Activated CD4-positive, alpha-beta T cell treated with anti-CD3 and anti-CD28 coated beads, Interleukin-2, Interleukin-6, amounts not matched to agents 100 ng/mL and 50 ng/mL, durations not matched to agents 16 hours and 8 hours (primary cell): ENCODE data around the gene MAPT.
"Not testable (repeated sequence)": the region's sequence is repeated elsewhere in the genome, so short reads cannot be mapped to it uniquely, and the experiment has no call there.

Experiments used
- DNase-seq: peaks from one replicate; pipeline ENCODE4 v3.0.0-alpha.2; 2020

The MAPT gene

GRCh38 chr17:46019408-46019925 lies 125.1 kb downstream of the MAPT start:
- DNase-seq = not testable (repeated sequence)

DNA sequence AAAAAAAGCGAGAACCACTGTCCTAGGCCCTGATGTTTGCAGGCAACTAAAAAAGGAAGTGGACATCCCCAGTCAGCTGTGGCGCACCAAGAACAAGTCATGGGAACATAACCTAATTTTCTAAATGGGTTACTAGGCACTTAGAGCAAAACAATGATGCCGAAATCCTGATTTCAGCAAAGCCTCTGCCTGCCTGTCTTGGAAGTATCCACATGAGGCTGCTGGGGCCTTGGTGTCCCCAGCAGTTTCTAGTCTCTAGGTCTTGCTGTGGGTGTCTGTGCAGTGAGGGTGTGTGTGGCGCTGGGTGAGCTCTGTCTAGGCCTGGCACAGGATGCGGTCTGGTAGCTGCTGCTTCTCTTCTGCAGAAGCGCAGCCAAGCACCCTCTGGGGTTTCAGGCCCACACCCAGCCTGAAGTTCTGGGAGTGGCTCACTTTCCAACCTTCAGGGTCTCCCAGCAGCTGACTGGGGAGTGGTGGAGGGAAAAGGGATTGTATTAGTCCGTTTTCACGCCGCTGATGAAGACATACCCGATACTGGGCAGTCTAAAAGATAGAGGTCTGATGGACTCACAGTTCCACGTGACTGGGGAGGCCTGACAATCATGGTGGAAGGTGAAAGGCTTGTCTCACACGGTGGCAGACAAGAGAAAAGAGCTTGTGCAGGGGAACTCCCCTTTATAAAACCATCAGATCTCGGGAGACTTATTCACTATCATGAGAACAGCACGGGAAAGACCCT lies 125.8 kb downstream of the MAPT start:
- DNase-seq = peak; percentile 50

GRCh38 chr17:46020998-46021397 lies 126.6 kb downstream of the MAPT start:
- DNase-seq = no peak

DNA sequence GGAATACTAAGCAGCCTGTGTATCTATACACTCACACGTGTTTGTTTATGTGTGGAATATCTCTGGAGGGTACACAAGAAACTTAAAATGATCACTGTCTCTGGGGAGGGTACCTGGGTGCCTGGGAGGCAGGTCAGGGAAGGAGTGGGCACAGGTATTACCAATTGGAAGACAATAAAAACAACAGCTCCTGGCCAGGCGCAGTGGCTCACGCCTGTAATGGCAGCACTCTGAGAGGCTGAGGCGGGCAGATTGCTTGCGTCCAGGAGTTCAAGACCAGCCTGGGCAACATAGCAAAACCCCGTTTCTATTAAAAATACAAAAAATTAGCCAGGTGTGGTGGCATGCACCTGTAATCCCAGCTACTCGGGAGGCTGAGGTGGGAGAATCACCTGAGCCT lies 129.0 kb downstream of the MAPT start:
- not testable (repeated sequence) for DNase-seq

DNA sequence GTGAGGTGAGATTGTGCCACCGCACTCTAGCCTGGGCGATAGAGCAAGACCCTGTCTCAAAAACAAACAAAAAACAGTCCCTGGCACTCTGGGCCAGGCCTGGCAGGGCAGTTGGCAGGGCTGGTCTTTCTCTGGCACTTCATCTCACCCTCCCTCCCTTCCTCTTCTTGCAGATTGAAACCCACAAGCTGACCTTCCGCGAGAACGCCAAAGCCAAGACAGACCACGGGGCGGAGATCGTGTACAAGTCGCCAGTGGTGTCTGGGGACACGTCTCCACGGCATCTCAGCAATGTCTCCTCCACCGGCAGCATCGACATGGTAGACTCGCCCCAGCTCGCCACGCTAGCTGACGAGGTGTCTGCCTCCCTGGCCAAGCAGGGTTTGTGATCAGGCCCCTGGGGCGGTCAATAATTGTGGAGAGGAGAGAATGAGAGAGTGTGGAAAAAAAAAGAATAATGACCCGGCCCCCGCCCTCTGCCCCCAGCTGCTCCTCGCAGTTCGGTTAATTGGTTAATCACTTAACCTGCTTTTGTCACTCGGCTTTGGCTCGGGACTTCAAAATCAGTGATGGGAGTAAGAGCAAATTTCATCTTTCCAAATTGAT lies 129.5 kb downstream of the MAPT start:
- no peak for DNase-seq

DNA sequence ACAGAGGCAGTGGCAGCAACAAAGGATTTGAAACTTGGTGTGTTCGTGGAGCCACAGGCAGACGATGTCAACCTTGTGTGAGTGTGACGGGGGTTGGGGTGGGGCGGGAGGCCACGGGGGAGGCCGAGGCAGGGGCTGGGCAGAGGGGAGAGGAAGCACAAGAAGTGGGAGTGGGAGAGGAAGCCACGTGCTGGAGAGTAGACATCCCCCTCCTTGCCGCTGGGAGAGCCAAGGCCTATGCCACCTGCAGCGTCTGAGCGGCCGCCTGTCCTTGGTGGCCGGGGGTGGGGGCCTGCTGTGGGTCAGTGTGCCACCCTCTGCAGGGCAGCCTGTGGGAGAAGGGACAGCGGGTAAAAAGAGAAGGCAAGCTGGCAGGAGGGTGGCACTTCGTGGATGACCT lies 130.2 kb downstream of the MAPT start:
- DNase-seq = no peak

DNA sequence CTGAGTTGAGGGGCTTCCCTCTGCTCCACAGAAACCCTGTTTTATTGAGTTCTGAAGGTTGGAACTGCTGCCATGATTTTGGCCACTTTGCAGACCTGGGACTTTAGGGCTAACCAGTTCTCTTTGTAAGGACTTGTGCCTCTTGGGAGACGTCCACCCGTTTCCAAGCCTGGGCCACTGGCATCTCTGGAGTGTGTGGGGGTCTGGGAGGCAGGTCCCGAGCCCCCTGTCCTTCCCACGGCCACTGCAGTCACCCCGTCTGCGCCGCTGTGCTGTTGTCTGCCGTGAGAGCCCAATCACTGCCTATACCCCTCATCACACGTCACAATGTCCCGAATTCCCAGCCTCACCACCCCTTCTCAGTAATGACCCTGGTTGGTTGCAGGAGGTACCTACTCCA lies 130.7 kb downstream of the MAPT start:
- no peak for DNase-seq

DNA sequence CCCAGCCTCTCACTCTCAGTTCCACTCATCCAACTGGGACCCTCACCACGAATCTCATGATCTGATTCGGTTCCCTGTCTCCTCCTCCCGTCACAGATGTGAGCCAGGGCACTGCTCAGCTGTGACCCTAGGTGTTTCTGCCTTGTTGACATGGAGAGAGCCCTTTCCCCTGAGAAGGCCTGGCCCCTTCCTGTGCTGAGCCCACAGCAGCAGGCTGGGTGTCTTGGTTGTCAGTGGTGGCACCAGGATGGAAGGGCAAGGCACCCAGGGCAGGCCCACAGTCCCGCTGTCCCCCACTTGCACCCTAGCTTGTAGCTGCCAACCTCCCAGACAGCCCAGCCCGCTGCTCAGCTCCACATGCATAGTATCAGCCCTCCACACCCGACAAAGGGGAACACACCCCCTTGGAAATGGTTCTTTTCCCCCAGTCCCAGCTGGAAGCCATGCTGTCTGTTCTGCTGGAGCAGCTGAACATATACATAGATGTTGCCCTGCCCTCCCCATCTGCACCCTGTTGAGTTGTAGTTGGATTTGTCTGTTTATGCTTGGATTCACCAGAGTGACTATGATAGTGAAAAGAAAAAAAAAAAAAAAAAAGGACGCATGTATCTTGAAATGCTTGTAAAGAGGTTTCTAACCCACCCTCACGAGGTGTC lies 131.3 kb downstream of the MAPT start:
- no peak for DNase-seq

GRCh38 chr17:46026166-46027047 lies 132.1 kb downstream of the MAPT start:
- DNase-seq = no peak

GRCh38 chr17:46027048-46027975 lies 133.0 kb downstream of the MAPT start:
- DNase-seq = no peak

- DNase-seq = no peak
Observed at GRCh38 chr17:46027976-46028325, 133.6 kb downstream of the MAPT start.

DNA sequence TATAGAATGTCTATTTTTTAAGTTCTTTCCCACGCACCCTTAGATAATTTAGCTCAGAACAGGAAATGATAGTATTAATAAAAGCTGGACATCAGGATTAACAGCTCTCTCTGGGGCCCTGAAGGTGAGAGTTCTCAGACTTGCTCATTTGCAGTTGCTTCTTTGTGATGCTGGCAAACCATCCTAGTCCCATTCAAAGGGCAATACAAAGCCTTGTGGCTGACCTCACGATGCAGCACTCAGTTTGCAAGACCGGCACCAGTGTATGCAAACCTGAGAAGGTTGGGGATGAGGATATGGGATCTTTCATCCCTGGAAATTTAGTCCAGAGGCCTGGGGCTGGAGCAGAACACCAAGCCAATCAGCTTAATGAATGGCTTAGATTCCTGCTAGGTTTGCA lies 134.0 kb downstream of the MAPT start:
- no peak for DNase-seq

- no peak for DNase-seq
Observed at GRCh38 chr17:46028981-46029565, 134.7 kb downstream of the MAPT start.

DNA sequence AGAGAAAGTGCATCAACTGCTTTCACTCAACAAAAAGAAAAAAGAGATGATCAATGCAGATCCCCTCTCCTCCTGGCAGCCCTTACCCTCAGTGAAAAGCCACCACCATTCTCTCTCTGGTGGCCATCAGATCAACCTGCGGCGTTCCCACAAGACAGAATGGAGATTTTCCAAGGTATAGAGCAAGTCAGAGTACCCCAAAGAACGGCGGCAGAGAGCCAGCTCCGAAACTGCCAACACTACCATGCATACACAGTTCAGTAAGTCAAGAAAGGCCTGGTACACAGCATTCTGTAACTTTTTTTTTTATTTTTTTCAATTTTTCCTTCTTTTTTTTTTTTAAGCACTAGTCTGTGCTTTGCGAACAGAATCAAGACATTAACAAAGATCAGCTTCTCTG lies 135.3 kb downstream of the MAPT start:
- no peak for DNase-seq

DNA sequence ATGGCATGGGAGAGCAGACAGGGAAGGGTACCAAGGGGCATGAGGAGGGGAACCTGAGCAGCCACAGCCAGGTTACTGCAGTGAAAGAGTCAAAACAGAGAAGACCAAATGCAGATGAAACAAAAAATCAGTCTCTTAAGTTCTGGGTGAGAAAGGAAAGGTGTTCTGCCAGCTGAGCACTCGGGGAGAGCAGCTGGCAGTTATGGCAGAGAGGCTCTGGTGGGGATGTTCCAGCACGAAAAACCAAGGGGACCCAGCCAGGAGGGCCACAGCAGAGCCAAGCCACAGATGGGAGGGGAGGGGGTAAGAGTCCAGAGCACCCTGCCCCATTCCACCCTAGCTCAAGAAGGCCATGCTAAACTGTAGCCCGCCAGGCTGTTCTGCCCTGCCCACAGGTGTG lies 136.4 kb downstream of the MAPT start:
- DNase-seq = no peak

GRCh38 chr17:46031440-46031839 lies 137.1 kb downstream of the MAPT start:
- DNase-seq = no peak

DNA sequence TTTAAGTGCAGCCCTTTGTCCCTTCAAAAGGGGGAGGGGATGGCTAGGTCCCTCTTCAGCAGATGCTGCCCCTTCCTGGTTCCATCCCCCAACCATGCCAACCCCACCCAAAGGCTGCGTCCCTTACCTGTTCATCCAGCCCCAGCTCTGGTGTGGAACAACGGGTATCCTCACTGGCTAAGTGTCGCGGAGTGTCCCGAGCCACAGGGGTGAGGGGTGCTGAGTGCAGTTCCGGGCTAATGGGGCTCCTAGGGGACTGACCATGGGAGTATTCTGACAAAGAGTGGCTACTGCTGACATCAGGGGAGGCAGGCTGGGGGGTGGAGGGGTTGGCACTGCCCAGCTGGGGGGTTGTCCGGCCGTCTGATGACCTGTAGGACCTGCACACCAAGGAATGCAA lies 137.6 kb downstream of the MAPT start:
- DNase-seq = no peak

GRCh38 chr17:46032909-46033308 lies 138.6 kb downstream of the MAPT start:
- DNase-seq = no peak

DNA sequence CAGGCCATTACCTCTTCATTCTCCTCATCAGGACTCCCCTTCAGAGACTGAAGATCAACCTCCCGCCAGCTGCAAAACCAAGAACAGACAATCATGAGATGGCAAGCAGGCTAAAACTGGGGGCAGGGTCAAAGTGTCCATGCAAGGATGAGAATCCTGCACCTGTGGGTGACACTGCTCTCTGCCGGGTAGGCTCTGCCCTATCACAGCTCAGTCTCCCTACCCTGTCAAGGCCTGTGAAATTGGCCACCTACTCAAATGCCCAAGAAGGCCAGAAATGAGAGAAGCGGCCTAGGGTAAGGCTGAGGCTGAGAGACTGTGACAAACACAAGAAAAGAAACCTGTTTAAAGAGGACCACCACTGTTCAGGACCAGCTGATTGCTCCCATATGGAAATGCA lies 139.0 kb downstream of the MAPT start:
- DNase-seq = no peak

DNA sequence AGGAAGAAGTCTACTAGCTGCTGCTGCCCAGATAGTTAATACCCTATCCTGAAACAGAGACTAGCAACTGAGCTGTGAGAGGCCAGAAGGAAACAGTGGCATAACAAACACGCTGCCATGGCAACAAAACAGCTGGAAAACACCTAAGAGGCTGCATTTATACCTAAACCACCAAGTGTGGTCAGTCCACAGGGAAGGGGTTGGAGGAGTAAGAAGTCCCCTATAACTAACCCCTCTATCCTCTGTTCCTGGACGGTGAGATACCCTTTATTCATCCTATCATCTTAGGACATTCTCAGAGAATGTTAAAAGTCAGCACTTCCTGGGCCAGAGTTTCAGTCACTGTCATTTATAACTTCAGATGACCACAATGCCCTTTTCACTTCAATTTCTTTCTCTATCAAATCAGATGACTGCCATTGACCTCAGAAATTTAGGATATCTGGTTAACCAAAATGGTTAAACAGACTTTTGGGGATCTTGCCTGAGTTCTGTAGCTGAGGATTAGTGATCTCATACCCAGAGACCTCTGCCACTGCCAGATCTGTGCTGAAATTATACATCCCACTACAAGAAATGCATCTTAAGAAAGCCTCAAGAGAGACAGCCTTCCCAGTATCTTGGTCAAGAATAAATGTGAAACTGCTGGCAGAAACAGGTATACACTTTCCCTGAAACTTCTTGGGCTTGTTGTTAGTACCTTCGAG lies 140.9 kb downstream of the MAPT start:
- peak; percentile 19 for DNase-seq

- no peak for DNase-seq
Observed at GRCh38 chr17:46036491-46036890, 142.1 kb downstream of the MAPT start.
